HepG2 (cell line): ENCODE results near the gene ALDH3A2. TPM values are rescaled to one million over a fixed set of nuclear protein-coding genes. Genes with fewer than 3 reads are reported as not detected.

Source experiments
- ATAC-seq: fragments of 200-7000 bp; cut with Tn5 transposase; 3 replicates; pipeline ENCODE4 v1.9.1; 2020; ENCODE audit warnings: mild to moderate bottlenecking, moderate library complexity
- BruUV-seq: library from RNA; stranded (reverse); fragments of 400-500 nt; replicated peaks from 2 replicates; lab custom pipeline; 2021; lab: Mats Ljungman, UMichigan
- CTCF ChIA-PET: fragments of 300-600 bp; formaldehyde crosslinking; extraction: SDS; loops from one replicate; lab custom pipeline; 2021; ENCODE audit warnings: low total read pairs, inconsistent platforms, low intra/inter-chr PET ratio; lab: Yijun Ruan, JAX
- POLR2A ChIA-PET: fragments of 350-600 bp; sonication (Branson Sonifier 250); formaldehyde crosslinking; loops from one replicate; lab custom pipeline; 2020; ENCODE audit warnings: antibody characterized with exemption, inconsistent platforms; lab: Yijun Ruan, JAX
- DNase-seq: peaks from one replicate; pipeline ENCODE4 v3.0.0-alpha.2; 2015; ENCODE audit warnings: low spot score
- FAIRE-seq: peaks from 3 replicates; lab custom pipeline; 2011; peaks lifted over from hg19 to GRCh38; lab: Jason Lieb, UNC
- H2AFZ ChIP-seq: one replicate; pipeline ENCODE4 v1.6.1; 2011; ENCODE audit warnings: low read length, inconsistent platforms
- H3K27ac ChIP-seq: fragments of 300-600 bp; 3 replicates; pipeline ENCODE4 v1.8.0; 2011; ENCODE audit warnings: mixed run types, mild to moderate bottlenecking, mixed read lengths, low read length, inconsistent platforms; ENCODE audit not compliant: insufficient read depth; ENCODE audit errors: extremely low read length
- H3K27me3 ChIP-seq, 2 experiments: fragments of 200-600 bp in 1 of 2; 2 replicates in 1 of 2; 3 replicates in 1 of 2; pipeline versions ENCODE4 v1.6.0 to v1.8.0; 2011; ENCODE audit warnings: low read length in 2 of 2, mild to moderate bottlenecking in 2 of 2, moderate library complexity in 2 of 2, inconsistent platforms in 1 of 2; ENCODE audit not compliant: insufficient read depth in 2 of 2, control insufficient read depth in 1 of 2
- H3K36me3 ChIP-seq, 2 experiments: fragments of 200-600 bp in 1 of 2; replicated peaks in 1 of 2; 2 replicates in 1 of 2; 3 replicates in 1 of 2; pipeline versions ENCODE4 v1.5.1 to v1.8.0; 2011; ENCODE audit warnings: low read length in 2 of 2, inconsistent platforms in 1 of 2; ENCODE audit not compliant: insufficient read depth in 2 of 2, control insufficient read depth in 1 of 2
- H3K4me1 ChIP-seq: 2 replicates; pipeline ENCODE4 v1.5.1; 2012; ENCODE audit warnings: low read length, inconsistent platforms; ENCODE audit not compliant: insufficient read depth
- H3K4me2 ChIP-seq: 2 replicates; pipeline ENCODE4 v1.6.0; 2011; ENCODE audit warnings: low read depth, low read length, inconsistent platforms
- H3K4me3 ChIP-seq, 3 experiments: fragments of 200-600 bp in 1 of 3; sonication (generic), shearing (Covaris generic) in 1 of 3; replicated peaks in 1 of 3; 2 replicates each; pipeline ENCODE4 v1.5.1; 2011 to 2016; ENCODE audit warnings: low read length in 3 of 3, inconsistent platforms in 2 of 3, low read depth in 2 of 3, mild to moderate bottlenecking in 2 of 3, control low read depth in 1 of 3, mixed read lengths in 1 of 3; ENCODE audit not compliant: insufficient read depth in 1 of 3
- H3K79me2 ChIP-seq: one replicate; pipeline ENCODE4 v1.6.1; 2011; ENCODE audit warnings: low read length, inconsistent platforms; ENCODE audit not compliant: insufficient read depth
- H3K9ac ChIP-seq: 2 replicates; pipeline ENCODE4 v1.6.0; 2011; ENCODE audit warnings: mild to moderate bottlenecking, low read depth, low read length, inconsistent platforms; ENCODE audit not compliant: insufficient read depth
- H3K9me3 ChIP-seq: 2 replicates; pipeline ENCODE4 v1.5.1; 2012; ENCODE audit warnings: mild to moderate bottlenecking, low read length
- H4K20me1 ChIP-seq: 2 replicates; pipeline ENCODE4 v1.6.0; 2011; ENCODE audit warnings: inconsistent platforms, mild to moderate bottlenecking, low read length, moderate library complexity; ENCODE audit not compliant: insufficient read depth
- EP300 ChIP-seq, 3 experiments: sonication (generic) in 1 of 3; formaldehyde crosslinking in 1 of 3; IDR thresholded peaks; 2 replicates each; pipeline versions ENCODE4 v1.5.1 to v1.6.1; 2011 to 2020; ENCODE audit warnings: low read depth in 2 of 3, low read length in 2 of 3, borderline replicate concordance in 1 of 3, improper control_type of control experiment in 1 of 3, mild to moderate bottlenecking in 1 of 3, missing genetic modification reagents in 1 of 3, moderate library complexity in 1 of 3
- FOXP1 ChIP-seq, 2 experiments: fragments of 450-650 bp in 1 of 2; IDR thresholded peaks; 2 replicates each; pipeline ENCODE4 v1.6.1; 2017 to 2018; ENCODE audit warnings: antibody characterized with exemption in 1 of 2
- HCFC1 ChIP-seq: fragments of 150-350 bp; IDR thresholded peaks from 2 replicates; pipeline ENCODE4 v1.6.1; 2014; ENCODE audit warnings: low read depth, low read length
- IKZF1 ChIP-seq: fragments of 450-650 bp; IDR thresholded peaks from 2 replicates; pipeline ENCODE4 v1.7.1; 2016
- KLF12 ChIP-seq: sonication (generic); formaldehyde crosslinking; IDR thresholded peaks from 2 replicates; pipeline ENCODE4 v1.4.0; 2020; ENCODE audit warnings: missing genetic modification reagents, borderline replicate concordance
- NRL ChIP-seq: sonication (generic); formaldehyde crosslinking; IDR thresholded peaks from 2 replicates; pipeline ENCODE4 v1.5.0; 2020; ENCODE audit warnings: missing genetic modification reagents, mild to moderate bottlenecking, moderate library complexity, borderline replicate concordance
- SATB2 ChIP-seq: sonication (generic); formaldehyde crosslinking; IDR thresholded peaks from 2 replicates; pipeline ENCODE4 v1.5.0; 2020; ENCODE audit warnings: missing genetic modification reagents
- TBX3 ChIP-seq: fragments of 450-650 bp; IDR thresholded peaks from 2 replicates; pipeline ENCODE4 v1.6.1; 2017; ENCODE audit warnings: antibody characterized with exemption, mild to moderate bottlenecking, inconsistent platforms, borderline replicate concordance
- ZBTB46 ChIP-seq: sonication (generic); formaldehyde crosslinking; IDR thresholded peaks from 2 replicates; pipeline ENCODE4 v1.4.0; 2020; ENCODE audit warnings: mild to moderate bottlenecking, missing genetic modification reagents, borderline replicate concordance
- ZNF546 ChIP-seq: sonication (generic); formaldehyde crosslinking; conservative IDR thresholded peaks from 2 replicates; pipeline ENCODE4 v1.8.1; 2023; ENCODE audit warnings: mild to moderate bottlenecking, missing genetic modification reagents
- ZNF7 ChIP-seq: IDR thresholded peaks from 2 replicates; pipeline ENCODE4 v1.6.1; 2016; ENCODE audit warnings: missing biosample characterization, missing genetic modification reagents
- ZNF720 ChIP-seq: sonication (generic); formaldehyde crosslinking; IDR thresholded peaks from 2 replicates; pipeline ENCODE4 v1.4.0; 2020; ENCODE audit warnings: missing genetic modification reagents
- WGBS: methylation state at CpG from one replicate; pipeline ENCODE4 v1.1.6; 2017; ENCODE audit warnings: low lambda C conversion rate; 5-methylcytosine and 5-hydroxymethylcytosine counted together
- in situ Hi-C: cut with HindIII; loops from 2 replicates; pipeline ENCODE4 v1.10.0; 2017; ENCODE audit warnings: low pct_unique_long_range_greater_than_20kb; ENCODE audit not compliant: extremely low pct_ligation_motif_present
- intact Hi-C: fragments of 100-400 bp; cut with micrococcal nuclease; formaldehyde crosslinking; loops from one replicate; pipeline ENCODE4 v1.10.0; 2022; ENCODE audit not compliant: unreplicated experiment
- polyA plus RNA-seq, 8 experiments: library from polyadenylated mRNA; depleted of rRNA in 3 of 8; stranded (reverse) in 7 of 8; unstranded in 1 of 8; fragments of >200 nt; fragmentation: Illumina TruSeq in 4 of 8; extraction: Trizol in 4 of 8; gene quantifications; 2 replicates each; pipeline versions ENCODE4 v1.2.1 to v1.2.3, GENCODE V29; 2011 to 2016; ENCODE audit warnings: low read depth in 4 of 8, missing spikeins in 1 of 8, mixed read lengths in 1 of 8; ENCODE audit not compliant: insufficient read depth in 1 of 8
- total RNA-seq, 5 experiments: library from RNA; depleted of rRNA; stranded (reverse); fragments of >200 nt; fragmentation: Illumina TruSeq; extraction: Trizol; gene quantifications; 2 replicates each; pipeline ENCODE4 v1.2.3, GENCODE V29; 2016; ENCODE audit warnings: low read depth in 1 of 5
- TF ChIP-seq, protein P1 (sequence below): sonication (generic); formaldehyde crosslinking; IDR thresholded peaks from 2 replicates; pipeline ENCODE4 v1.5.1; 2020; ENCODE audit warnings: missing genetic modification reagents, mild to moderate bottlenecking, borderline replicate concordance
- TF ChIP-seq, protein P2 (sequence below): IDR thresholded peaks from 2 replicates; pipeline ENCODE4 v1.6.1; 2012; ENCODE audit warnings: inconsistent platforms
- TF ChIP-seq, protein P3 (sequence below): sonication (generic); formaldehyde crosslinking; IDR thresholded peaks from 2 replicates; pipeline ENCODE4 v1.8.0; 2022; ENCODE audit warnings: mild to moderate bottlenecking, missing genetic modification reagents; ENCODE audit not compliant: insufficient replicate concordance

Gene ALDH3A2
- total and polyA plus RNA-seq, 2 of the 13 experiments (the other 11 are each of a cell fraction or from before 2014, with no cell fraction given), result 80.8 to 180 TPM

- Histone ChIP-seq H3K4me3 (no peak overlapping the region), H3K4me1 (peaks cover 34% of the 10 kb centered on the region)
- TF ChIP-seq, protein P1, sequence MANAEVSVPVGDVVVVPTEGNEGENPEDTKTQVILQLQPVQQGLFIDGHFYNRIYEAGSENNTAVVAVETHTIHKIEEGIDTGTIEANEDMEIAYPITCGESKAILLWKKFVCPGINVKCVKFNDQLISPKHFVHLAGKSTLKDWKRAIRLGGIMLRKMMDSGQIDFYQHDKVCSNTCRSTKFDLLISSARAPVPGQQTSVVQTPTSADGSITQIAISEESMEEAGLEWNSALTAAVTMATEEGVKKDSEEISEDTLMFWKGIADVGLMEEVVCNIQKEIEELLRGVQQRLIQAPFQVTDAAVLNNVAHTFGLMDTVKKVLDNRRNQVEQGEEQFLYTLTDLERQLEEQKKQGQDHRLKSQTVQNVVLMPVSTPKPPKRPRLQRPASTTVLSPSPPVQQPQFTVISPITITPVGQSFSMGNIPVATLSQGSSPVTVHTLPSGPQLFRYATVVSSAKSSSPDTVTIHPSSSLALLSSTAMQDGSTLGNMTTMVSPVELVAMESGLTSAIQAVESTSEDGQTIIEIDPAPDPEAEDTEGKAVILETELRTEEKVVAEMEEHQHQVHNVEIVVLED, result no peak
- no peak for TF ChIP-seq EP300 (IDR thresholded peaks at IDR 0.05; ENCODE audit: low read depth in 2 of 2, low read length in 2 of 2)
- no peak for TF ChIP-seq EP300 (CRISPR knock-in tag; IDR thresholded peaks at IDR 0.05; ENCODE audit: borderline replicate concordance)
- TF ChIP-seq FOXP1 (IDR thresholded peaks at IDR 0.05), result no peak
- no peak for TF ChIP-seq FOXP1 (CRISPR knock-in tag; IDR thresholded peaks at IDR 0.05)
- TF ChIP-seq, protein P2, sequence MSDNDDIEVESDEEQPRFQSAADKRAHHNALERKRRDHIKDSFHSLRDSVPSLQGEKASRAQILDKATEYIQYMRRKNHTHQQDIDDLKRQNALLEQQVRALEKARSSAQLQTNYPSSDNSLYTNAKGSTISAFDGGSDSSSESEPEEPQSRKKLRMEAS, result no peak
- TF ChIP-seq HCFC1, result no peak
- no peak for TF ChIP-seq IKZF1
- TF ChIP-seq ZNF546 (CRISPR knock-in tag), result no peak
- no peak for TF ChIP-seq TBX3
- TF ChIP-seq ZBTB46, result no peak
- no peak for TF ChIP-seq SATB2 (CRISPR knock-in tag)
- no peak for TF ChIP-seq ZNF7
- no peak for TF ChIP-seq ZNF720 (CRISPR knock-in tag)
- no peak for TF ChIP-seq NRL (CRISPR knock-in tag)
- TF ChIP-seq KLF12 (CRISPR knock-in tag), result no peak
- TF ChIP-seq, protein P3, sequence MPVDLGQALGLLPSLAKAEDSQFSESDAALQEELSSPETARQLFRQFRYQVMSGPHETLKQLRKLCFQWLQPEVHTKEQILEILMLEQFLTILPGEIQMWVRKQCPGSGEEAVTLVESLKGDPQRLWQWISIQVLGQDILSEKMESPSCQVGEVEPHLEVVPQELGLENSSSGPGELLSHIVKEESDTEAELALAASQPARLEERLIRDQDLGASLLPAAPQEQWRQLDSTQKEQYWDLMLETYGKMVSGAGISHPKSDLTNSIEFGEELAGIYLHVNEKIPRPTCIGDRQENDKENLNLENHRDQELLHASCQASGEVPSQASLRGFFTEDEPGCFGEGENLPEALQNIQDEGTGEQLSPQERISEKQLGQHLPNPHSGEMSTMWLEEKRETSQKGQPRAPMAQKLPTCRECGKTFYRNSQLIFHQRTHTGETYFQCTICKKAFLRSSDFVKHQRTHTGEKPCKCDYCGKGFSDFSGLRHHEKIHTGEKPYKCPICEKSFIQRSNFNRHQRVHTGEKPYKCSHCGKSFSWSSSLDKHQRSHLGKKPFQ, result no peak
- TF ChIP-seq, all 625 proteins: peak for 0
- ChIA-PET POLR2A (no interaction called here), CTCF (no interaction called here)
- Histone ChIP-seq H3K9me3 (no peaks in the 10 kb centered on the region), H2AFZ (no peak overlapping the region), H3K4me2 (no peak overlapping the region), H3K36me3 (no peaks in the 10 kb centered on the region), H3K27ac (no peak overlapping the region), H3K27me3 (peaks cover 2 to 4% of the 10 kb centered on the region in 2 experiments; a peak in 2 of 5 replicates), H3K9ac (no peak overlapping the region), H3K79me2 (no peaks in the 10 kb centered on the region), H4K20me1 (no peaks in the 10 kb centered on the region)
- no TSS peak for BruUV-seq
- FAIRE-seq (no peak), ATAC-seq (no peak), DNase-seq (no peak)
- WGBS, result 65% methylated on average over 12 of the region's 12 CpGs
- intact Hi-C loops (no loop called here), in situ Hi-C loops (loop anchor here (25.0 kb wide), 1 partner anchor 200 kb away; no protein-coding TSS in a partner anchor)
Observed at GRCh38 chr17:19712436-19713004, 64.0 kb downstream of the ALDH3A2 start.
